GM21619 (cell line): ENCODE results near the gene CLCNKB.
"Not testable (repeated sequence)": the region's sequence is repeated elsewhere in the genome, so short reads cannot be mapped to it uniquely, and the experiment has no call there.

ENCODE experiments used
- ATAC-seq: cut with Tn5 transposase; IDR thresholded peaks from one replicate; pipeline ENCODE4 v1.9.1; 2021; ENCODE audit not compliant: unreplicated experiment

CLCNKB gene

GRCh38 chr1:16029288-16029687, 14.3 kb upstream of the CLCNKB start:
- no peak for ATAC-seq

GRCh38 chr1:16031551-16031950, 12.0 kb upstream of the CLCNKB start:
- no peak for ATAC-seq

GRCh38 chr1:16032388-16033102, 11.0 kb upstream of the CLCNKB start:
- ATAC-seq = no peak

- ATAC-seq = not testable (repeated sequence)
These were observed 10.4 kb upstream of the CLCNKB start for GRCh38 chr1:16033103-16033632.

- not testable (repeated sequence) for ATAC-seq
These were observed 7.1 kb upstream of the CLCNKB start for GRCh38 chr1:16036461-16036860.

- ATAC-seq = no peak
These were observed 5.0 kb upstream of the CLCNKB start for GRCh38 chr1:16038620-16038912.

- not testable (repeated sequence) for ATAC-seq
These were observed 3.7 kb upstream of the CLCNKB start for GRCh38 chr1:16039871-16040270.

GRCh38 chr1:16041200-16041599, 2.4 kb upstream of the CLCNKB start:
- no peak for ATAC-seq

GRCh38 chr1:16042096-16042495, 1.5 kb upstream of the CLCNKB start:
- ATAC-seq = no peak

GRCh38 chr1:16042654-16043053, 928 bp upstream of the CLCNKB start:
- not testable (repeated sequence) for ATAC-seq

GRCh38 chr1:16043950-16044349, 368 bp downstream of the CLCNKB start:
- no peak for ATAC-seq

- no peak for ATAC-seq
These were observed 3.3 kb downstream of the CLCNKB start for GRCh38 chr1:16046842-16047241.

- no peak for ATAC-seq
These were observed 4.4 kb downstream of the CLCNKB start for GRCh38 chr1:16047791-16048475.

GRCh38 chr1:16048573-16049189, 5.1 kb downstream of the CLCNKB start:
- no peak for ATAC-seq

GRCh38 chr1:16050328-16050727, 6.7 kb downstream of the CLCNKB start:
- ATAC-seq = no peak

GRCh38 chr1:16051039-16051438, 7.5 kb downstream of the CLCNKB start:
- no peak for ATAC-seq

GRCh38 chr1:16051949-16052348, 8.4 kb downstream of the CLCNKB start:
- not testable (repeated sequence) for ATAC-seq

GRCh38 chr1:16053781-16054502, 10.4 kb downstream of the CLCNKB start:
- ATAC-seq = no peak

- ATAC-seq = no peak
These were observed 11.3 kb downstream of the CLCNKB start for GRCh38 chr1:16054598-16055540.
